Brain microvascular endothelial cell (primary cell): ENCODE results near the gene RAPGEF4.

Source experiments
- DNase-seq: peaks from one replicate; pipeline ENCODE4 v3.0.0-alpha.2; 2020
- H3K27ac ChIP-seq: fragments of 250-450 bp; sonication (Bioruptor Pico); 2 replicates; pipeline ENCODE4 v1.5.1; 2020; ENCODE audit warnings: mild to moderate bottlenecking, moderate library complexity
- H3K27me3 ChIP-seq: fragments of 250-450 bp; sonication (Bioruptor Pico); replicated peaks from 2 replicates; pipeline ENCODE4 v1.5.1; 2020; ENCODE audit warnings: mild to moderate bottlenecking
- H3K36me3 ChIP-seq: fragments of 250-450 bp; sonication (Bioruptor Pico); replicated peaks from 2 replicates; pipeline ENCODE4 v1.5.1; 2020; ENCODE audit warnings: mild to moderate bottlenecking
- H3K4me3 ChIP-seq: 2 replicates; pipeline ENCODE4 v1.5.1; 2011; ENCODE audit warnings: low read depth, mild to moderate bottlenecking, control low read depth, low read length, moderate library complexity
- in situ Hi-C: cut with HindIII; loops from 2 replicates; pipeline ENCODE4 v1.10.0; 2017; ENCODE audit warnings: low sequenced_read_pairs, low pct_ligation_motif_present
- TF ChIP-seq, protein P1 (sequence below): IDR thresholded peaks from 2 replicates; pipeline ENCODE4 v1.5.1; 2011; ENCODE audit warnings: low read depth, mild to moderate bottlenecking, moderate library complexity, low read length, control low read depth, inconsistent platforms; ENCODE audit errors: missing control alignments

The RAPGEF4 gene

DNA sequence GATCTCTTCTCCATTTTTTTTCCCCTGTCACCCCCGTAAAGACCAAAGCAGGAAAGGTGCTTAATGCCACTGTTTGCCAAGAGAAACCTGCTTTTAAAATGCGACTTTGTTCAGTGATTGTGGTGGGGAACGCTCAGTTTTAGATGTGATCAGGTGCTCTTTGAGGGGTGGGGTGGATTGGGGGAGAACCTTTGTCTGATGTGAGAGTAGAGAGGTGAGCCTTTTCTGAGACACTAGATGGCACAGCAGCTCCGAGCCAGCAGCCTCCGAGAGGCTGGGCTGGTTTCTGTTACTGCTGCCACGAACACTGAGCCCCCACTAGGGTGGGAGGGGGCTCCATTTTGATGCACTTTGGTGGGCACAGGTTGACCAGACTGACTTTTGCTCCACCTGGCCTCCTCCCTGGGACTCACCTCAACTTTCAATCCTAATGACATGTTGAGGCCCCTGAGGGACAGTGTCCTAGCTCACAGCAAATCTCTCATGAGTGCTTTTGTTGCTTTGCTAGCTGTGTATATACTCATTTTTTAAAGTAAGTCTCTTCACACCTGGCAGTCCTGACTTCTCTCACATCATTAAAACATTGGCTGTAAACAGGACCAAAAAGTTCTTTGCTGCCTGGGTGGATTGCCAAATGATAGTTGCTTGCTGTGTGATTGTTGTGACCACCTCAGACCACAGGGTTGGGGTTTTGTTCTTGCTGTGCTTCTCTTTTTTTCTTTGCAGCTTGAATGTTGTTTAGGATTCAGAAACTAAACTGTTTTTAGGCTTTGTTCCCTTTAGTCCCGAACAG is 241.8 kb downstream of the RAPGEF4 start:
- DNase-seq = no peak

DNA sequence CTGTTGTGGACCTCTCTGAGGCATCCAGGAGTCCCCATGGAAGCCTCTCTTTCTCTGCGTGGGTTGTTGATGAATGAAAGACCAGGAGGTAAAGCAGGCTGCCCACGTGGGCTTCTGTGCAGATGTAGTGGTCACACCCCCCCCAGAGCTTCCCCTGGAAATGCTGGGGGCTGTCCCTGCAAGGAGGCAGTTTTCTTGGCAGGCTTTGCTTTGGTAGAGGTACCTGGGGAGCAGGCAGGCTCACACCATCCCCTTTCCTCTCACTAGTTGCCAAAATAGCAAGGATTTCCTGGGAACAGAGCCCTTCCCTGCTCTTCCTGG is 242.4 kb downstream of the RAPGEF4 start:
- TF ChIP-seq, protein P1, sequence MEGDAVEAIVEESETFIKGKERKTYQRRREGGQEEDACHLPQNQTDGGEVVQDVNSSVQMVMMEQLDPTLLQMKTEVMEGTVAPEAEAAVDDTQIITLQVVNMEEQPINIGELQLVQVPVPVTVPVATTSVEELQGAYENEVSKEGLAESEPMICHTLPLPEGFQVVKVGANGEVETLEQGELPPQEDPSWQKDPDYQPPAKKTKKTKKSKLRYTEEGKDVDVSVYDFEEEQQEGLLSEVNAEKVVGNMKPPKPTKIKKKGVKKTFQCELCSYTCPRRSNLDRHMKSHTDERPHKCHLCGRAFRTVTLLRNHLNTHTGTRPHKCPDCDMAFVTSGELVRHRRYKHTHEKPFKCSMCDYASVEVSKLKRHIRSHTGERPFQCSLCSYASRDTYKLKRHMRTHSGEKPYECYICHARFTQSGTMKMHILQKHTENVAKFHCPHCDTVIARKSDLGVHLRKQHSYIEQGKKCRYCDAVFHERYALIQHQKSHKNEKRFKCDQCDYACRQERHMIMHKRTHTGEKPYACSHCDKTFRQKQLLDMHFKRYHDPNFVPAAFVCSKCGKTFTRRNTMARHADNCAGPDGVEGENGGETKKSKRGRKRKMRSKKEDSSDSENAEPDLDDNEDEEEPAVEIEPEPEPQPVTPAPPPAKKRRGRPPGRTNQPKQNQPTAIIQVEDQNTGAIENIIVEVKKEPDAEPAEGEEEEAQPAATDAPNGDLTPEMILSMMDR = no peak
- Histone ChIP-seq H3K36me3 (no peaks in the 10 kb centered on the region), H3K4me3 (no peak overlapping the region), H3K27ac (no peak overlapping the region), H3K27me3 (no peaks in the 10 kb centered on the region)
- in situ Hi-C loops = no loop called here
- no peak for DNase-seq

More for the DNA sequence above, 241.8 kb downstream of the RAPGEF4 start:
- no peak overlapping the region for H3K4me3 ChIP-seq
- H3K27me3 ChIP-seq = no peaks in the 10 kb centered on the region
- H3K27ac ChIP-seq = no peak overlapping the region
- TF ChIP-seq, protein P1 = peak; percentile 49
- no peaks in the 10 kb centered on the region for H3K36me3 ChIP-seq
- in situ Hi-C loops = no loop called here

- in situ Hi-C loops = no loop called here
- TF ChIP-seq, protein P1 = no peak
- Histone ChIP-seq H3K27me3 (no peaks in the 10 kb centered on the region), H3K36me3 (no peaks in the 10 kb centered on the region), H3K27ac (no peak overlapping the region), H3K4me3 (no peak overlapping the region)
- no peak for DNase-seq
These were observed 249.7 kb downstream of the RAPGEF4 start for GRCh38 chr2:172985139-172985892.

DNA sequence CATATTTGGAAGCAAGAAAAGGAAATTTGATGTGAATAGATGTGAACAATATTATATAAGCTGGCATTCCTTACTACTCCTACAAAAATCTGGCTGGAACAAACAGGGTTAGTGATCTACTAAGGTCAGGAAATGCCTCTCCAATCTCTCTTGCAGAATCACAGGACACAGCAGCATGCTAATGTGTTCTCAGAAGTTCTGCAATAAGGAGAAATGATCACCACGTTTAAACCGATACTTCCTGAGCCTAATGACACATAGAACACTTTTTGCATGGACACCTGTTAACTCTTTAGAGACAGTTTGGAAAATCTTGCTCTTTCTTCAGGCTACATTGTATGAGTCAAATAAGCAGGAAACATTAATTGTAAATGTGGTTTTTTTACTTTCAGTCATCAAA is 250.4 kb downstream of the RAPGEF4 start:
- in situ Hi-C loops = no loop called here
- no peak for DNase-seq
- H3K4me3 ChIP-seq = no peak overlapping the region

DNA sequence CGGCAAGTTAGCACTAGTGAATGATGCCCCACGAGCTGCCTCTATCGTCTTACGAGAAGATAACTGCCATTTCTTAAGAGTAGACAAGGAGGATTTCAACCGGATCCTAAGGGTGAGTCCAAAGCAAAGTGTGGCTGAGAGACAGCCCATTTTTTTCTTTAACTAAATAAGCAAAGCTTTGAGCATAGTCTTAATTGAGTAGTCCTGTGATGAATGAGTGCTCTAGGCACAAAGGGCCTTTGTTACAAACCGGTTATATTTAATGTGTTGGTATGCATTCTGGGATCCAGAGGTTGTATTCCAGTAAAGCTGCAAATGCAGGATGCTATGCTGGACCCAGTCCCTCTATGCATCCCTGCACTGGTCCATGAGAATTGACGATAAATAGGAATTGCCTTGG is 253.1 kb downstream of the RAPGEF4 start:
- Histone ChIP-seq H3K27ac (no peak overlapping the region), H3K27me3 (no peaks in the 10 kb centered on the region), H3K36me3 (no peaks in the 10 kb centered on the region), H3K4me3 (no peak overlapping the region)
- DNase-seq = no peak
- TF ChIP-seq, protein P1 = no peak
- in situ Hi-C loops = no loop called here

More for the DNA sequence above, 250.4 kb downstream of the RAPGEF4 start:
- TF ChIP-seq, protein P1 = no peak
- H3K27me3 ChIP-seq = no peaks in the 10 kb centered on the region
- H3K36me3 ChIP-seq = no peaks in the 10 kb centered on the region
- H3K27ac ChIP-seq = no peak overlapping the region
